Stimulated activated naive CD8-positive, alpha-beta T cell treated with anti-CD3 and anti-CD28 coated beads, Interleukin-15, Interleukin-2, amounts not matched to agents 100 ng/mL and 50 ng/mL, for 24 hours (primary cell): ENCODE results near the gene GRID1.

Experiments used
- H3K27ac Mint-ChIP-seq: one replicate; pipeline ENCODE4 v1.8.0; 2021; ENCODE audit warnings: mild to moderate bottlenecking, mixed read lengths
- H3K27me3 Mint-ChIP-seq: one replicate; pipeline ENCODE4 v1.8.0; 2021; ENCODE audit warnings: mixed read lengths
- H3K36me3 Mint-ChIP-seq: one replicate; pipeline ENCODE4 v1.8.0; 2021; ENCODE audit warnings: low read depth, mixed read lengths
- H3K4me1 Mint-ChIP-seq: one replicate; pipeline ENCODE4 v1.8.0; 2021; ENCODE audit warnings: low read depth, mixed read lengths
- H3K4me3 Mint-ChIP-seq: one replicate; pipeline ENCODE4 v1.8.0; 2021; ENCODE audit warnings: mild to moderate bottlenecking, mixed read lengths
- H3K9me3 Mint-ChIP-seq: one replicate; pipeline ENCODE4 v1.8.0; 2021; ENCODE audit warnings: mixed read lengths

GRID1 gene

DNA sequence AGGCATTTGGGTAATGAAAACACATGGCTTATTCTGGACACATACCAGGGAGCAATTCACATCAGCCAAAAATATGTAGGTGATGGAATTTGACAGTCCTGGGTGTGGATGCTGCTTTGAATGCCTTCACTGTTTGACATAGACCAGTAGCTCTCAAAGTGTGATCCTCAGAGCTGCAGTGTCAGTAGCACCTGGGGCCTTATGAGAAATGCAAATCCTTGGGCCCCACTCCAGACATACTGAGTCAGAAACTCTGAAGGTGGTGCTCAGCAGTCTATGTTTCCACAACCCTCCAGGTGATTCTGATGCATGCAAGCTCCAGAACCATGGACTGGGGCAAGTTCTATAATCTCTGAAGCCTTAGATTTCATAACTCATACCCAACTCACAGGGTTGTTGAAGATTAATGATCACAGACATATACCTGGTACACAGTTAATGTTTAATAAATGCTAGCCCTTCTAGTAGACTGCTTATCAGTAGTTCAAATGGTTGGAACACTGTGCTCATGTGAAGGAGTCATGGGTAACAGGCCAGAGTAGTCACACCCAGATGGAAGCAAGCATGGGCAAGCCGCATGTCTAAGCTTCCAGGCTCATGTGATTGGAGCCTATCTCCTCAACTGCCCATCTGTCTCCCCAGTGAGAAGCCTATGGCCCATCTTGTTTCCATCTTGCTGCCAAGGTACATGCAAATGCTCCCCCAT lies 715.7 kb downstream of the GRID1 start:
- Mint-ChIP-seq H3K4me3 (no peak overlapping the region), H3K4me1 (no peaks in the 10 kb centered on the region)

DNA sequence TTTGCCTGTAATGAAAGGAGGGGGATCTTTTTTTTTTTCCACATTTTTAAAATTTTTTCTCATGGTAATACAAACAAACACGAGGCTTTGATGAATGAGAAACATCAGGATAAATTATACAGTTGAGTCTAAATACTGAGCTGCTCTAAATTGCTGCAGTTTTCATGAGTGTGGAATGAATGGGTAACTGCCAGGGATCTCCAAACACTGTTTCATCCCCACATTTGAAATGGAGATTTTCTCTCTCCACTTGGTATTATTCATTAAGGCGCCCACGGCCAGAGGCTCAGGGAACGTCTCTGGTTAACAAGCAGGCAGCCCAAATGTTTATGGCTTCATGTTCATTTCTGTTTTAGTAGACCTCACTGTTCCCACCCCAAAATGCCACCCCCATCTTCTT lies 717.1 kb downstream of the GRID1 start:
- Mint-ChIP-seq H3K27ac (no peak overlapping the region), H3K4me3 (no peak overlapping the region), H3K27me3 (no peaks in the 10 kb centered on the region), H3K4me1 (no peaks in the 10 kb centered on the region), H3K36me3 (no peaks in the 10 kb centered on the region), H3K9me3 (no peaks in the 10 kb centered on the region)

More for the DNA sequence above, 715.7 kb downstream of the GRID1 start:
- Mint-ChIP-seq H3K27ac (no peak overlapping the region), H3K27me3 (no peaks in the 10 kb centered on the region), H3K9me3 (no peaks in the 10 kb centered on the region), H3K36me3 (no peaks in the 10 kb centered on the region)

DNA sequence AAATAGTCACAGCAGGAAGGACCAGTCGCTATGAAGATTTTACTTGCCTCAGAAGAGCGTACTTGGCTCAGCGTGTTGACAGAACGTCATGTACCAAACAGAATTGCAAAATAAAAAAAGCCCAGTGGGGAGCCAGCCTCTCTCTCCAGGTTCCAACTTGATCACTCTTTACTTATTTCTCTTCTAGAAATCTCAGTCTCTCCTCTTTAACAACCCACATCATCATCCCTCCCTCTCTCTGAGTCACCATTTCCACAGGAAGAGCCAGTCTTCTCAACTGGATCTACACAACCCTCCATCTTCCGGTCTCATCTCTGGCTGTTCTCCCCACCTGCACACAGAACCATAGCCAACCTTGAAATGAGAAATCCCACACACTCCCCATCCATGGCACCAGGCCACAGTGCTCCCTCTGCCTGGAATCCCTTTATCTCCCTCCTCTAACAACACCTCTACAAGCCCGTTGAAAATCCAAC lies 718.3 kb downstream of the GRID1 start:
- no peaks in the 10 kb centered on the region for H3K4me1 Mint-ChIP-seq
- H3K36me3 Mint-ChIP-seq, result no peaks in the 10 kb centered on the region
- H3K27me3 Mint-ChIP-seq, result no peaks in the 10 kb centered on the region
- no peak overlapping the region for H3K4me3 Mint-ChIP-seq
- H3K27ac Mint-ChIP-seq, result no peak overlapping the region
- H3K9me3 Mint-ChIP-seq, result no peaks in the 10 kb centered on the region

DNA sequence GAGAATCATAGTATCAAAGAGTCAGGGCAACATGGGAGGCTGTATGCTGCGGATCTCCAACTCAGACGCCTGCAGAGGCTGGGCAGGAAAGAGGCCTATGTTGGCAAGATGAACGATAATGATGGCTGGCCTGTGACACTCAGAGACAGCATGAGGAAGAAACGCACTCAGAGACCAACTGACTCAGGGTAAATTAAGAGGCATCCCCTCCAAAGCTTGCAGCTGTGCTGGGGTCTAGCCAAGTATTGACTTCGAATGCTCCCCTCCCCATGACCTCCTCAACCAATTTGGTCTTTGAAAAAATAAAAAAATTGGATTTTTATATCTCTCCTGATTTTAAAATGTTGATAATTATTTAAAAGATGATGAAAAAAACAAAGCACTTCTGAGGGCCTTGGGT lies 718.9 kb downstream of the GRID1 start:
- Mint-ChIP-seq H3K9me3 (no peaks in the 10 kb centered on the region), H3K27me3 (no peaks in the 10 kb centered on the region)

DNA sequence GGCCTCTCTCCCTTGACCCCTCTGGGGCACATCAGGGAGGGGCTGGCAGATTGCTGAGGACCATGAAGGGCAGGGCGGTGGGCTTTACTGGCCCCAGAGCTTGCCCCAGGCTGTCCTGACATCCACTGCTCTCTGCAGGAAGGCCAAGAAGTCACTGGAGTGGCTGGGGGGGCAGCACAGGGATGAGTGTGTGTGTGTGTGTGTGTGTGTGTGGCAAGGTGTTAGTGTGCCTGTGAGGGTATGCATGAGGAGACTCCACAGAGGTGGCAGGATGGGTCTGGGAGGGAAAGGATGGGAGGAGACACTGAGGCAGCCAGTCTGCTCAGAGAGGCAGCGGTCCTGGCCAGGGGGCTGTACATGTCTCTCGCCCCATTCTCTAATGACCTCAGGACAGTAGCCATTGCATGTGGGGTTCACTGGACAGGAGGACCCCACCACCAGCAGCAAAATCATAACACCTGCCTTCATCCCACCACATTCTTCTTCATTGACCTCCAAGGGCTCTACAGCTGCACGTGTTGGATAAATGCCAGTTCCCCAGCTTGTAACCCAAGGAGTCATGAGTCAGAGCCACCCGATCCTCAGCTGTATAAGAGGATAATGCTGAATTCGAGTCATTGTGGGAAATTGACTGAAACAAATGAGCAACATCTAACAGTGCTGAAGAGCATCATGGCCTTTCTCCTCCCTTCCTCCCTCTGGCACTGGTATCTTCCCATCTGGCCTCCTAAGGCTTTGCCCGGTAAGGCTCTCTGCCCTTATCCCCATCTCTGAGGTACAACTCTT lies 720.5 kb downstream of the GRID1 start:
- Mint-ChIP-seq H3K9me3 (no peaks in the 10 kb centered on the region), H3K4me1 (no peaks in the 10 kb centered on the region), H3K27me3 (no peaks in the 10 kb centered on the region), H3K4me3 (no peak overlapping the region), H3K27ac (no peak overlapping the region), H3K36me3 (no peaks in the 10 kb centered on the region)

More for the DNA sequence above, 718.9 kb downstream of the GRID1 start:
- Mint-ChIP-seq H3K4me3 (no peak overlapping the region), H3K4me1 (no peaks in the 10 kb centered on the region), H3K27ac (no peak overlapping the region), H3K36me3 (no peaks in the 10 kb centered on the region)

DNA sequence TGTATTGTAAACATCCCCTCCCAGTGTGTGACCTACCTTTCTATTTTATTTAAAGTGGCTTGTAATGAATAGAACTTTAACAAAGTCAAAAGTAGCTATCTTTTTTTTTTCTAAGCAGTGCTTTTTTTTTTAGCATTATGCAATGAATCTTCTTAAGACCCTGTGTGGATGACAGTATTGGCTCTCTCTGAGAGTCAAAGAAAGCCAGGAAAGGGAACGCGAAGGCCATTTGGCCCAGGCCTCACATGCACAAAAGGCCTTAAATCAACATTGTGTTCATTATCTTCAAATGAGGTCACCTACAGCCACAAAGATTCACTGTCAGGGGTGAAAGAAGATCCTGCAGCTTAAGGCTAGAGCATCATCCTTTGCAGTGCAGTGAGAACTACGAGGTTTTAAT lies 721.5 kb downstream of the GRID1 start:
- Mint-ChIP-seq H3K36me3 (no peaks in the 10 kb centered on the region), H3K9me3 (no peaks in the 10 kb centered on the region), H3K4me3 (no peak overlapping the region), H3K27ac (no peak overlapping the region), H3K4me1 (no peaks in the 10 kb centered on the region), H3K27me3 (no peaks in the 10 kb centered on the region)

DNA sequence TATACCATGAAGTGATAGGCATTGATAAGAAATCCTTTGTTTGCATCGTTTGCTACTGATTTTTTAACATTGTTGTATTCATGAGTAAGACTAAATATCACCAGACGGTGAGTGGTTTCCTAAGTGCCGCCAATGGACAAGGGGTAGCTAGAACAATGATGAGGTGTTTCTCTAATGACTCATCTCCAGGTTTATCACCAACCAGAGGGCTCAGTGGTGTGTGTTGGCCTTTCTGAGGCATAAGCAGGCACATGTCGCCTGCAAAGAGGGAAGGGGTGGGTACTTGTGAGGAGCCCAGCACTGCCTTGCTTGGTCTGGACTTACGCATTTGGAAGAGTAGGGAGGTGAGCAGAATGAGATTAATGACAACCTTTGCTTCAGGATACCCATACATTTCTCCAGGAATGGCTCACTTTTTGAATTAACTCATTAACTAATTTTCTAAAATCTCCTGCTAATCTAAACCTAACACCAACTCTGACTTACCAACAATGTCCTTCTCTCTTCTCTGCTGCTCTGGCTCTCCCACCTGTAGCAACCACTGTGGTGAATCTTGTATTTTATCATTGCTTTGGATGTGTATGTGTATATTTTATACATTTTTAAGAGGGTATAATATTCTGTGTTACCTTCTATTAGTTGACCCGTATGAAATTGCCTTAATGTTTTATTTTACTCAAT lies 722.6 kb downstream of the GRID1 start:
- Mint-ChIP-seq H3K4me3 (no peak overlapping the region), H3K27ac (no peak overlapping the region), H3K36me3 (no peaks in the 10 kb centered on the region), H3K27me3 (no peaks in the 10 kb centered on the region), H3K4me1 (no peaks in the 10 kb centered on the region), H3K9me3 (no peaks in the 10 kb centered on the region)

DNA sequence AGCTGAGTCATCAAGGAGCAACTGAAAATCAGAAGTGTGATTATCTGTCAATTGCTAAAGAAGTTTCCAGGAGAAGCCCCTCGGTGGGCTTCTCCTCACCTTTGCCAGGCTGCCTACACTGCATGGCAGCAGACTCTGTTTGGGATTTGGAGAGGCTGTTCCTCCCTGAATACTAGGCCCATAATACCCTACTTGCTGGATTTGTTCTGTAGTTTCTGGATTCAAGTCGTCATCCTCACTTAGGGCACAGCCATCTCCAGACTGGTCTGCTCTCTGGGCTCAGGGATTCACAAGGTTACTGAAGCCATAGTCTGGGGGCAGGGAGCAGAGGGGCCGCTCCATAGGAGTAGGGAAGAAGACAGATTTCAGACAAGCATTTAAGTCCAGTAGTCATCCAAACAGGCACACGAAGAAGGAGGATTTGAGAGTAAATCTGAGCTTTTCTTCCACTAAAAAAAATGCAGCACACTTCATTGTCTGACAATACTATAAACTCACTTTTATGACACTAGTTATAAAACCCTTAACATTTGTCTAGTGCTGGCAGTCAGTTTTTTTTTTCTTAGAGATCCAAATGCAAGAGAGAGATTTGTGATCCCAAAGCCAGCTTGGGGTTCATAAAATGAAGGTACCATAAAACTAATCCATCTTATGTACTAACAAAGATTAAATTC lies 723.3 kb downstream of the GRID1 start:
- H3K9me3 Mint-ChIP-seq, result no peaks in the 10 kb centered on the region
- H3K27me3 Mint-ChIP-seq, result no peaks in the 10 kb centered on the region
- H3K36me3 Mint-ChIP-seq, result no peaks in the 10 kb centered on the region
- no peaks in the 10 kb centered on the region for H3K4me1 Mint-ChIP-seq
- no peak overlapping the region for H3K4me3 Mint-ChIP-seq
- H3K27ac Mint-ChIP-seq, result no peak overlapping the region

DNA sequence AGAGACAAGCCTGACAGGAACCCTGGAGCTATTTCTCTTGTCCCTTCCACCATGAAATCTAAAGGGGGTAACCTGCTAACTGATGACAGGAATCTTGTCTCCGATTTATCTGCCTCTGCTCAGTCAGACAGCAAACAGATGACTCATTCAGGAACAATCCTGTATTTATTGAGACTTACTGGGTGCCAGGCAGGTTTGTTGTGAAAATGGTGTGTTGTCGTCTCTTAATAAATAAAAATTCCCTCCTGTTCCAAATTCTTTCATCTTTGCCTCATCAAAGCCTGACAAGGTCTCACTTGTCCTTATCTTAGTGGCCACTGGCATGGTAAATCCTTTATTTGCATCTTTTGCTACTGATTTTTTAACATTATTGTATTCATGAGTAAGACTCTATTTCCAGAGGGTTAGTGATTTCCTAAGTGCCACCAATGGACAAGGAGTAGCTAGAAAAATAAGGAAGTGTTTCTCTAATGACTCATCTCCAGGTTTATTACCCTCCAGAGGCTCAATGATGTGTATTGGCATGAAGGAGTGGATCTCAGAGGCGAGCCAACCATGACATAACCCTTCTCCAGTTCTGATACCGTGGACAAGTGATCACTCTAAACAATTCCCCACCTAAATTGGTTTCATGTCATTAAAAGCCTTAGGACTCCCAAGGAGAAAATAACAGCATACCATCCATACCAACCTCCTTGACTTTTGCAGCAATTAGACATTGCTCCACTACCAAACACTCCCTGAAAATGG lies 724.0 kb downstream of the GRID1 start:
- Mint-ChIP-seq H3K4me3 (no peak overlapping the region), H3K27ac (no peak overlapping the region), H3K9me3 (no peaks in the 10 kb centered on the region), H3K36me3 (no peaks in the 10 kb centered on the region), H3K4me1 (no peaks in the 10 kb centered on the region), H3K27me3 (no peaks in the 10 kb centered on the region)

DNA sequence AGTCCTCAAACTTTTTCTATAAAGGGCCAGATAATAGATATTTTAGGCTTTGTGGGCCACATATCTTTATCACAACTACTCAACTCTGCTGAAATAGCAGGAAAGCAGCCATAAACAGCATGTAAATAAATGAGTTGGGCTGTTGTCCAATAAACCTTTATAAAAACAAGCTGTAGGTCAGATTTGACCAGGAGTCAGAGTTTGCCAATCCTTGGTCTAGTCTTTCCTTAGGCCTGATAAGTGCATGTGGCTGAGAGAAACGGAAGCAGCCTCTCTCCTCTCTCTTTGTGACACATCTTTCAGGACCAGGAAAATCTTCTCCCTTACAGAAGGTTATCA lies 724.5 kb downstream of the GRID1 start:
- H3K36me3 Mint-ChIP-seq, result no peaks in the 10 kb centered on the region
- no peak overlapping the region for H3K27ac Mint-ChIP-seq
- H3K9me3 Mint-ChIP-seq, result no peaks in the 10 kb centered on the region
- H3K4me1 Mint-ChIP-seq, result no peaks in the 10 kb centered on the region
- H3K4me3 Mint-ChIP-seq, result no peak overlapping the region
- H3K27me3 Mint-ChIP-seq, result no peaks in the 10 kb centered on the region

DNA sequence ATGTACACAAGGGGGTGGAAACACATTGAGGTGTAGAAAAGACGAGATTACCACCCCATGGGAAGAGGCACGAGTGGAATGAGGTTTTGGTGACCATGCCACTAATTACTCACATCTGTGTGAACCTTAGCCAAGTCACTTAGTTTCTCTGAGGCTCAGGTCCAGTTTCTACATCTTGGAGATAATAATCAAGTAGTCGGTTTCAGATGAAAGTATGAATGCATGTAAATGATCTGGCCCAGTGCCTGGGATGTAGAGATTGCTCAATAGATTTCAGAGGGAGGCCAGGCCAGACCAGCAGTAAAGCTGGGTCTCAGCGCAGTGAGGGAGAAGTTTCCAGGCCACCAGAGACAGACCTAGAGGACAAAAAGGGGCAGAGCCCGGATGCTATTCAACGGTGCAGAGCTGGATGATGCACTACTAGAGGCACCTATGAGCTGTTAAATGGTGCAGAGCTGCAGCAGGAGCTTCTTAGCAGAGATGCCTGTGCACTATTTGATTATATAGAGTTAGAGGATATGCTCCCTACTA lies 725.1 kb downstream of the GRID1 start:
- H3K27me3 Mint-ChIP-seq, result no peaks in the 10 kb centered on the region
- H3K36me3 Mint-ChIP-seq, result no peaks in the 10 kb centered on the region
- H3K9me3 Mint-ChIP-seq, result no peaks in the 10 kb centered on the region
- H3K4me3 Mint-ChIP-seq, result no peak overlapping the region
- no peak overlapping the region for H3K27ac Mint-ChIP-seq
- no peaks in the 10 kb centered on the region for H3K4me1 Mint-ChIP-seq

DNA sequence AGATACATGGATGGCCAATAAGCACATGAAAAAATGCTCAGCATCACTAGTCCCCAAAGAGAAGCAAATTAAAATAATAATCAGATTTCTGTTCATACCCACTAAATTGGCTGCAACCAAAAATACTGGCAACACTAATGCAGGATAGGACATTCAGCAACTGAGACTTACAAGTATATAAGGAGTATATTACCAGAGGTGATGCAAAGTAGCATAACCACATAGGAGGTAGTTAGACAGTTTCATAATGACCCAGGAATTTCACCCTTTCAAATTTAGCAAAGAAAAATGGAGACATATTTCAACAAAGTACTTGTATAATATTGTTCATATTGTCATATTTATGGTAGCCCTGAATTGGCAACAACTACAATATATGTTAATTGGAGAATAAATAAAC lies 727.8 kb downstream of the GRID1 start:
- Mint-ChIP-seq H3K27ac (no peak overlapping the region), H3K4me3 (no peak overlapping the region), H3K9me3 (no peaks in the 10 kb centered on the region), H3K27me3 (no peaks in the 10 kb centered on the region), H3K36me3 (no peaks in the 10 kb centered on the region), H3K4me1 (peaks cover 3% of the 10 kb centered on the region)

DNA sequence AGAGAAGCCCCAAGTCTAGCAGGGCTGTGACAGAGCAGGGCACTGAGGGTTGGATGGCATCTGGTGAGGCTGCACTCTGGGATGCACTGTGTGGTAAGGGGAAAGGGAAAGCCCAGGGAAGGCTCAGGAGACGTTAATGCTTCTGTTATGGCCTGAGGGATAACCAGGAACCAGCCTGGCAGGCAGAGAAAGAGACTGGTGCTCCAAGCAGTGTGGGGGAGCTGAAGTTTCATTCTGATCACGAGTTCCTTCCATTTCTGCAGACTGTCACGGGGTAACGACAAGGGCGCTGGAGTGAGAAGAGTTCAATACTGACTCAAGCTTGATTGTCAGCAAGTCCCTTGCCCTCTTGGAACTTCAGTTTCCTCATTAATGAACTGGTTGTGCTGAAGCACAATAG lies 730.9 kb downstream of the GRID1 start:
- Mint-ChIP-seq H3K4me1 (peaks cover 3% of the 10 kb centered on the region), H3K4me3 (no peak overlapping the region), H3K36me3 (no peaks in the 10 kb centered on the region), H3K27ac (no peak overlapping the region), H3K9me3 (no peaks in the 10 kb centered on the region), H3K27me3 (no peaks in the 10 kb centered on the region)

DNA sequence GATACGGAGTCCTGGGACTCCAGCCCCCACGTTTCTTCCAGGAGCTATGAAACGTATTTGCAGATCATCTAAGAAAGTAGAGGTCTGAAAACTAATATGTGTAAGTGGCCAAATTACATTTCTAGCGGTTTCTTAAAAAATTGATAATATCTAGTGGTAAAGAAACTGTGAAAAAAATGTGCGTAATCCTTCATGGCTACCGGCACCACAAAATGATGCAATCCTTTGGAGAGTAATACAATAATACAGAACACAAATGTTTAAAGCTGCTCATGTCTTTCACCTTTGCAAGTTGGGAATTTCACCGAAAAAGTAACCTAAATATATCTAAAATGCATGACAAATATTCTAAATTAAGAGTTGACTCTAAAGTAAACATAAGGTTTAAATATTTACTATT lies 742.1 kb downstream of the GRID1 start:
- Mint-ChIP-seq H3K27me3 (no peaks in the 10 kb centered on the region), H3K27ac (no peak overlapping the region)

More for the DNA sequence above, 742.1 kb downstream of the GRID1 start:
- Mint-ChIP-seq H3K4me3 (no peak overlapping the region), H3K36me3 (no peaks in the 10 kb centered on the region), H3K4me1 (no peaks in the 10 kb centered on the region), H3K9me3 (no peaks in the 10 kb centered on the region)
